ENCODE measurements around the gene OXGR1. TPM values are rescaled to one million over a fixed set of nuclear protein-coding genes. Genes with fewer than 3 reads are reported as not detected.

Gene OXGR1
- total and polyA plus RNA-seq, 2 donors (not counting 3 experiments of a cell fraction or from before 2014, with no cell fraction given), result not detected

DNA sequence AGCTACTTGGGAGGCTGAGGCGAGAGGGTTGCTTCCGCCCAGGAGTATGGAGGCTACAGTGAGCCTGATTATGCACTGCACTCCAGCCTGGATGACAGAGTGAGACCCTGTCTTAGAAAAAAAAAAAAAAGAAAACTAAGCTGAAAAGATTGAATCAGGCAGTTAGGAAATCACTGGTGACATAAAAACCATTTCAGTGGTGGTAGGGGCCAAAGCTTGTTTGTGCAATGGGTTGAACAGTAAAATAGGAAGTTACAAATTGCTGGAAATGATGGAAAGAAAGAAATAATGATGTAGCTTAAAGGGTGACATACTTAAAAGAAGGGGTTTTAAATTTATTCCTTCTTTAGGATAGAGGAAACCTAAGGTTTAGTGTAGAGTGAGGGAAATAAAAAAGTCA, 4.8 kb upstream of the OXGR1 start:
- no TSS peak for BruUV-seq (replicated peaks)

More for the DNA sequence above, 4.8 kb upstream of the OXGR1 start:
- dilution Hi-C loops (cut with MboI; ENCODE audit: extremely low pct_ligation_motif_present, low sequenced_read_pairs), result no loop called here
- Histone ChIP-seq H3K4me1 (ENCODE audit: control insufficient read depth, extremely low read depth, insufficient read depth, low read length) (no peaks in the 10 kb centered on the region), H2AFZ (ENCODE audit: low read depth, low read length) (no peak overlapping the region), H3K4me2 (ENCODE audit: insufficient read depth, low read length) (no peak overlapping the region), H3K4me3 (replicated peaks in 1 of 3; ENCODE audit: insufficient read depth in 1 of 3, low read depth in 1 of 3, low read length in 3 of 3) (no peak overlapping the region), H3K9ac (replicated peaks; ENCODE audit: extremely low read depth, insufficient read depth, low read length) (no peak overlapping the region), H4K20me1 (replicated peaks; ENCODE audit: control insufficient read depth, extremely low read depth, insufficient read depth, low read length) (no peaks in the 10 kb centered on the region), H3K27ac (ENCODE audit: insufficient read depth, low read depth, low read length) (no peak overlapping the region), H3K36me3 (ENCODE audit: control insufficient read depth in 2 of 2, extremely low read depth in 1 of 2, insufficient read depth in 2 of 2, low read length in 2 of 2) (no peaks in the 10 kb centered on the region), H3K9me1 (replicated peaks; ENCODE audit: control insufficient read depth, extremely low read depth, insufficient read depth, low read length) (no peaks in the 10 kb centered on the region), H3K27me3 (ENCODE audit: control insufficient read depth in 2 of 2, insufficient read depth in 2 of 2, low read length in 2 of 2) (peaks cover 31 to 76% of the 10 kb centered on the region in 2 experiments), H3K79me2 (ENCODE audit: control insufficient read depth, insufficient read depth, low read length) (no peaks in the 10 kb centered on the region), H3K9me3 (replicated peaks; ENCODE audit: control insufficient read depth, insufficient read depth, low read length) (no peaks in the 10 kb centered on the region)
- FAIRE-seq, result no peak
- intact Hi-C loops (cut with micrococcal nuclease), result no loop called here
- ChIA-PET POLR2A (no interaction called here), CTCF (interaction anchor here (1.1 to 2.3 kb wide), 3 partner anchors 16 to 19 kb away, joined by 3 to 12 read pairs (median 3); no protein-coding TSS in a partner anchor)
- no peak for TF ChIP-seq MYC (IDR thresholded peaks at IDR 0.05; ENCODE audit: low read depth, low read length)
- TF ChIP-seq POLR2AphosphoS5 (IDR thresholded peaks at IDR 0.05; ENCODE audit: insufficient read depth, low read depth, low read length), result no peak
- TF ChIP-seq GATA2 (IDR thresholded peaks at IDR 0.05; ENCODE audit: insufficient read depth, insufficient read length, low read depth, low read length), result no peak
- no peak for TF ChIP-seq FOS (IDR thresholded peaks at IDR 0.05; ENCODE audit: borderline replicate concordance, insufficient read depth, low read length)
- no peak for TF ChIP-seq JUN (IDR thresholded peaks at IDR 0.05; ENCODE audit: borderline replicate concordance, insufficient read depth, insufficient read length, low read depth)
- no peak for TF ChIP-seq POLR2A (IDR thresholded peaks at IDR 0.05; ENCODE audit: low read depth, low read length)
- TF ChIP-seq, protein P1, sequence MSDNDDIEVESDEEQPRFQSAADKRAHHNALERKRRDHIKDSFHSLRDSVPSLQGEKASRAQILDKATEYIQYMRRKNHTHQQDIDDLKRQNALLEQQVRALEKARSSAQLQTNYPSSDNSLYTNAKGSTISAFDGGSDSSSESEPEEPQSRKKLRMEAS (IDR thresholded peaks at IDR 0.05; ENCODE audit: insufficient read depth, insufficient read length), result no peak
- no peak for TF ChIP-seq EZH2 (IDR thresholded peaks at IDR 0.05; ENCODE audit: borderline replicate concordance, low read depth, low read length, severe bottlenecking)
- TF ChIP-seq CTCF (IDR thresholded peaks at IDR 0.05; ENCODE audit: extremely low read depth in 1 of 2, insufficient read depth in 1 of 2, low read depth in 1 of 2, low read length in 2 of 2), result no peak
- no peak for DNase-seq (ENCODE audit: low read depth, low spot score)
